Glomerular endothelial cell (primary cell): ENCODE results near the gene FAAH. TPM values are rescaled to one million over a fixed set of nuclear protein-coding genes. Genes with fewer than 3 reads are reported as not detected.

ENCODE experiments used
- DNase-seq: peaks from one replicate; pipeline ENCODE4 v3.0.0-alpha.2; 2011; ENCODE audit warnings: low read depth, low spot score; ENCODE audit errors: extremely low read depth
- total RNA-seq: library from RNA; depleted of rRNA; stranded (reverse); fragments of >200 nt; gene quantifications from 2 replicates; pipeline ENCODE4 v1.2.3, GENCODE V29; 2015

The FAAH gene
- total RNA-seq, 1 donor from 2014 or later, result 0.99 TPM

- DNase-seq, result no peak
These were observed 27.6 kb downstream of the FAAH start for GRCh38 chr1:46421739-46422138.

- no peak for DNase-seq
These were observed 28.2 kb downstream of the FAAH start for GRCh38 chr1:46422261-46422871.

- DNase-seq, result no peak
These were observed 29.6 kb downstream of the FAAH start for GRCh38 chr1:46423574-46424240.

- no peak for DNase-seq
These were observed 30.6 kb downstream of the FAAH start for GRCh38 chr1:46424730-46425129.

GRCh38 chr1:46425726-46426125 is 31.6 kb downstream of the FAAH start:
- no peak for DNase-seq

- no peak for DNase-seq
These were observed 33.4 kb downstream of the FAAH start for GRCh38 chr1:46427541-46427940.

- DNase-seq, result no peak
These were observed 35.3 kb downstream of the FAAH start for GRCh38 chr1:46429436-46429835.

GRCh38 chr1:46431695-46432094 is 37.6 kb downstream of the FAAH start:
- no peak for DNase-seq

GRCh38 chr1:46432781-46433327 is 38.7 kb downstream of the FAAH start:
- no peak for DNase-seq

- no peak for DNase-seq
These were observed 40.2 kb downstream of the FAAH start for GRCh38 chr1:46434358-46434757.

GRCh38 chr1:46436844-46437243 is 42.7 kb downstream of the FAAH start:
- DNase-seq, result no peak

GRCh38 chr1:46437723-46438122 is 43.6 kb downstream of the FAAH start:
- no peak for DNase-seq

- DNase-seq, result no peak
These were observed 44.2 kb downstream of the FAAH start for GRCh38 chr1:46438346-46438745.

GRCh38 chr1:46440478-46440877 is 46.4 kb downstream of the FAAH start:
- DNase-seq, result no peak

- DNase-seq, result peak; percentile 45
These were observed 48.4 kb downstream of the FAAH start for GRCh38 chr1:46442317-46443161.

GRCh38 chr1:46444466-46444865 is 50.3 kb downstream of the FAAH start:
- DNase-seq, result no peak

GRCh38 chr1:46445773-46446256 is 51.7 kb downstream of the FAAH start:
- no peak for DNase-seq

GRCh38 chr1:46446646-46447498 is 52.8 kb downstream of the FAAH start:
- peak; percentile 33 for DNase-seq

- DNase-seq, result no peak
These were observed 53.5 kb downstream of the FAAH start for GRCh38 chr1:46447499-46448108.
